Ishikawa (cell line): Measurements from ENCODE around the gene SORT1.

Experiments used
- CEBPB ChIP-seq: IDR thresholded peaks from 2 replicates; pipeline ENCODE4 v1.6.1; 2012
- CREB1 ChIP-seq: IDR thresholded peaks from 2 replicates; pipeline ENCODE4 v1.6.1; 2012; ENCODE audit warnings: low read depth
- EGR1 ChIP-seq: IDR thresholded peaks from 2 replicates; pipeline ENCODE4 v1.6.1; 2012
- EP300 ChIP-seq: IDR thresholded peaks from 2 replicates; pipeline ENCODE4 v1.6.1; 2012; ENCODE audit warnings: borderline replicate concordance
- FOXM1 ChIP-seq: IDR thresholded peaks from 2 replicates; pipeline ENCODE4 v1.6.1; 2012; ENCODE audit warnings: low read depth, borderline replicate concordance
- MAX ChIP-seq: IDR thresholded peaks from 2 replicates; pipeline ENCODE4 v1.6.1; 2012
- NFIC ChIP-seq: IDR thresholded peaks from 2 replicates; pipeline ENCODE4 v1.6.1; 2012
- RAD21 ChIP-seq: IDR thresholded peaks from 2 replicates; pipeline ENCODE4 v1.6.1; 2012; ENCODE audit warnings: low read depth
- REST ChIP-seq: IDR thresholded peaks from 2 replicates; pipeline ENCODE4 v1.6.1; 2012; ENCODE audit warnings: low read depth, mild to moderate bottlenecking
- TAF1 ChIP-seq: IDR thresholded peaks from 2 replicates; pipeline ENCODE4 v1.6.1; 2012; ENCODE audit warnings: low read depth, mild to moderate bottlenecking
- TCF12 ChIP-seq: IDR thresholded peaks from 2 replicates; pipeline ENCODE4 v1.6.1; 2012; ENCODE audit warnings: low read depth
- TEAD4 ChIP-seq: IDR thresholded peaks from 2 replicates; pipeline ENCODE4 v1.6.1; 2012
- USF1 ChIP-seq: IDR thresholded peaks from 2 replicates; pipeline ENCODE4 v1.6.1; 2012
- YY1 ChIP-seq: IDR thresholded peaks from 2 replicates; pipeline ENCODE4 v1.6.1; 2012; ENCODE audit warnings: low read depth
- ZBTB7A ChIP-seq: IDR thresholded peaks from 2 replicates; pipeline ENCODE4 v1.6.1; 2012; ENCODE audit warnings: low read depth

Gene SORT1

DNA sequence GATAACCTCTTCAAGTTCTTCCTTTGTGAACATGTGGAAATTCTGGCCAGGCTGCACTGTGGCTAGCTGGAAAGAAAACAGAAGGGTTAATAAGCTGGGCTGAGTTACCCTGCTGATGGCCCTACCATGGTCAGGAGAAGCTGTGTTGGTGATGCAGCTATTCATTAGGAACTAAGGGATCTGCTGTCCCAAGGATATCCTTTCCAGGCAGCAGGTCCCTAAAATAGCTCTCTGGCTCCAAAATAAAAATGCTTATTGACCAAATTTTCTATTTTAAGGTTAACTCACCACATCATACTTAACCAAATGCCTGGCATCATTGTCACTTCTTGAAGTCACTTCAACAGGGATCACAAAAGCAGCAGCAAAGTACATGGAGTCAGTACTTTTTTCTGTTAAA is 4.3 kb upstream of the SORT1 start:
- no peak for TF ChIP-seq TEAD4
- no peak for TF ChIP-seq USF1
- no peak for TF ChIP-seq NFIC
- no peak for TF ChIP-seq ZBTB7A
- TF ChIP-seq REST = no peak
- TF ChIP-seq CREB1 = no peak
- no peak for TF ChIP-seq TCF12
- no peak for TF ChIP-seq FOXM1
- no peak for TF ChIP-seq TAF1
- no peak for TF ChIP-seq EP300
- TF ChIP-seq YY1 = no peak
- no peak for TF ChIP-seq MAX
- TF ChIP-seq EGR1 = no peak
- TF ChIP-seq CEBPB = no peak
- TF ChIP-seq RAD21 = no peak

DNA sequence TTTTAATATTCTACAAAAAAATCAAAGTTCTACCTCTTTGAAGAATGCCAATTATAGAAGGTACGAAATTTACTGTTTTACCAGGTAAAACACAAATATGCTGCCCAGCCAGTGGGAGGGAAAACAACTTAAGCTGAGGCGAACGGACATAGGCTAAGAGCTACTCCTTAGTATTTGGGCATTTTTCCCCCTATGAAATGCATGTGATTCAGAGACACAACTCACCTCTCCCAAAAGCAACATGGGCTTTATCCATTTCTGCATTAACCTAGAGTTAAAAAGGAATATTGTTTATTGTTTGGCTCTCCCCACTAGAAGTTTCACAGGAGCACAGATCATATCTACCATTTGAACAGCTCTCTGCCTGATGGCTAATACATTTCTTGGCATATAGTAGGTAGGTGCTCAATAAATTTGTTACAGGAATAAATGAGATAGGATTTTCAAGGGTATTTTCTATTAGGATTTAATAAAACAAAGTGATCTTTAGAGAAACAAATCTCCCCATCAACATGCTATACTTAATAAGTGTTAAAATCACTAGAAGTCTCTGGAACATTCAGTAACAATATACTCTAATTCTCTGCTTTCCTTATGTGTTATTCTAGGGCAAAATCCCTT is 2.4 kb upstream of the SORT1 start:
- TF ChIP-seq RAD21 = no peak
- no peak for TF ChIP-seq REST
- no peak for TF ChIP-seq CREB1

DNA sequence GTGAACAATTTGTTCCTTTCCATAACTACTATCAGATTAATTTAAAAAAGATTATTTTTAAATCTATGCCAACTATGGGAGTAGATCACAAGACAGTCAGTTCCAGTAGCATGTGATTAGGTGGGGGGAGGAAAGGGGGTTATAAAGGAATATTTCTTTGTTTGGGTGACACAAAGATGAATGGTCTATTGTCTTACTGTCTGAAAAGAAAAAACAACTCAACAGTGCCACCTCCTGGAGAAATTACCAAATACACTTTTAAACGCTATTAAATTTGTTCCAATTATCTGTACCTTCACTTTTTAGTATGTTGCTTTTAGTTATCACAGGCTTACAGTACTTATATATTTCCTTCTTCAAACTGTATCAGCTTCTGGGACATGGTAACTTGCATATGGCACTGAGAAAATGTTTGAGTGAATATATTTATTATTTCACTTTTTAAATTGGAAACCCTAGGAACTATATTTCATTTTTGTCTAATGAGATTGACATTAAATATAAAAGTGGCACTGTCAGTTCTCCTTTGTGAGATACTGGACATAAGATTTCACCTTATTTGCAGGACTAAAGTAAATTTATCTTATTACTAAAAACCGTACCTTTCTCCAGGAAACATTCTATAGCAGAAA is 1.7 kb upstream of the SORT1 start:
- TF ChIP-seq MAX = no peak
- 0 out of 2 replicates have a peak, but pooled peaks have one; percentile 5 for TF ChIP-seq USF1
- TF ChIP-seq RAD21 = peak; percentile 75

DNA sequence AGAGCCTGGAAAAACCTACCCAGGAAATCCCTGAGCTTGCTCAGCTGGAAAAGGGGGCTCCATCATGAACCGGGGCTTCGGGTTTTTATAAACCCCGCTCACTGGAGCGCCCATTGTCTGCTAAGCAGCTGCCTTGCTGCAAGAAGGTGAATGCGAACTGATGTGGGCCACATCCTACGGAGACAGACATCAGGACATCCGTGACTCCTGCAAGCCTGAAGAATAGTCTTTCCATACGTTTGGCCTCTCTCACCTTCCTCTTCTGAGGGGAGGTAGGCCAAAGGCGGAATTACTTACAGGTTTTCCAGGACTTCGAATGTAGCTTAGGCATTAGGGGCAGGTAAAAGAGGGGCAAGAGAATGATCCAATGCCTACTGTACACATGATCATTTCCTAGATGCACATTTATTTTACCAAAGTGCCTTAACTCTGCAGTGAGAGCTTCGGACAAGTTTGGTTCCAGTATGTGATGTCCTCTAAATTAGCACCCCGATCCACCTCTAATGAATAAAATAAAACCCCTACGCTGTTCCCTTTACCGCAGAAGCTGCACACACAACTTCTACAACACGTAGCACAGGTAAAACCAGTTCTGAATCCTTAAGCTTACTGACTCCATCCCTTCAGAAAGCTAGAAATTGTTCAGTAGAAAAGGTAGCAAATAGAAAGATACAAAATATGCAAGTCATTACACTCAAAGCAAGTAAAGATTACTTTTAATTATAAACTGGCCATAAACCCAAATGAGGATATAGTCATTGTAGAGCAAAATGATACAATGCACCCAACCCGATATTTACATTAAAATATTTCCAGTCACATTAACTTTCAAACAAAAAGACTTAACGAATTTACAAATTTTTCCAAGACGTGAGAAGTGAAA is 866 bp upstream of the SORT1 start:
- no peak for TF ChIP-seq TEAD4
- no peak for TF ChIP-seq YY1
- TF ChIP-seq TAF1 = no peak; the same call in 1 of the 2 replicates
- no peak for TF ChIP-seq NFIC
- no peak for TF ChIP-seq TCF12
- TF ChIP-seq EGR1 = no peak
- TF ChIP-seq ZBTB7A = no peak
- TF ChIP-seq RAD21 = no peak

DNA sequence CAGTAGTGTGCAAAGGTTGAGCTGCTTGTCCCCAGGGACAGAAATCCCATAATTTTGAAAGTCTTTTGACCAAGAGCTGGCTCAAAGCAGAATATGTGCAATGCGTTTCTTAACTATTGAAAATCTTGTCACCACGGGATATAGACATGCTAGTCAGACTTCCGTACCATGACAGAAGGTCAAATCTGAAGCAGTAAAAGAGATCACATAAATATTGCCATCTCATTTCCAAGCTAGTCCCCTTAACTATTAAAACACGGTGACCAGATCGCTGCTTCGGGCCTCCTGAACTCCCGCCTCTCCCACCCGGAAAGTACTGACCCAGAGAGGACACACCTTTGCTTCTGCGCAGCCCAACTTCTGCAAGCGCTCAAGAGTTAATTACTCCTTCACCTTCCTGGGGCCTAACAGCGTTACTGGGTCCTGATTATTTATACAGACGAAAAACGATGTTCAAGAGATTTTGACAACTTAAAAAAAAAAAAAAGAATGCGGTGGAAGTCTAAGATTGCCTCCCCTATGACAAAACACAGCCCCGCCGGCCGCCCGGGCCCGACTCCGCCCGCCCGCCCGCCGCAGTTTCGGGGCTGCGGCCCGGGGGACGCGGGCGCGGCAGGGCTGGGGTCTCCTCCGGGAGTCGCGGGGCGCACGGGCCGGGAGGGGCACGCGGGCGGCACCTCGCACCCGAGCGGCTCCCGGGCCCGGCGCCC is 692 bp downstream of the SORT1 start:
- TF ChIP-seq EGR1 (no peak), RAD21 (no peak), TAF1 (no peak), TCF12 (no peak), EP300 (no peak), MAX (no peak), REST (no peak), CREB1 (no peak), TEAD4 (no peak), NFIC (no peak), YY1 (no peak), USF1 (no peak), FOXM1 (no peak)
